LHCN-M2 (cell line): Measurements from ENCODE around the gene CCR6. TPM values are rescaled to one million over a fixed set of nuclear protein-coding genes. Genes with fewer than 3 reads are reported as not detected.
"Not testable (repeated sequence)": the region's sequence is repeated elsewhere in the genome, so short reads cannot be mapped to it uniquely, and the experiment has no call there.

Experiments
- DNase-seq: peaks from one replicate; pipeline ENCODE4 v3.0.0-alpha.2; 2012; ENCODE audit warnings: low read depth
- polyA plus RNA-seq: library from polyadenylated mRNA; unstranded; fragments of >200 nt; gene quantifications from one replicate; pipeline ENCODE4 v1.2.1, GENCODE V29; 2012; ENCODE audit warnings: missing spikeins
- total RNA-seq: library from RNA; depleted of rRNA; stranded (reverse); fragments of >200 nt; gene quantifications from 2 replicates; pipeline ENCODE4 v1.2.3, GENCODE V29; 2014; rRNA removed

The CCR6 gene
- not detected in 2 replicates for total RNA-seq
- polyA plus RNA-seq = not detected

DNA sequence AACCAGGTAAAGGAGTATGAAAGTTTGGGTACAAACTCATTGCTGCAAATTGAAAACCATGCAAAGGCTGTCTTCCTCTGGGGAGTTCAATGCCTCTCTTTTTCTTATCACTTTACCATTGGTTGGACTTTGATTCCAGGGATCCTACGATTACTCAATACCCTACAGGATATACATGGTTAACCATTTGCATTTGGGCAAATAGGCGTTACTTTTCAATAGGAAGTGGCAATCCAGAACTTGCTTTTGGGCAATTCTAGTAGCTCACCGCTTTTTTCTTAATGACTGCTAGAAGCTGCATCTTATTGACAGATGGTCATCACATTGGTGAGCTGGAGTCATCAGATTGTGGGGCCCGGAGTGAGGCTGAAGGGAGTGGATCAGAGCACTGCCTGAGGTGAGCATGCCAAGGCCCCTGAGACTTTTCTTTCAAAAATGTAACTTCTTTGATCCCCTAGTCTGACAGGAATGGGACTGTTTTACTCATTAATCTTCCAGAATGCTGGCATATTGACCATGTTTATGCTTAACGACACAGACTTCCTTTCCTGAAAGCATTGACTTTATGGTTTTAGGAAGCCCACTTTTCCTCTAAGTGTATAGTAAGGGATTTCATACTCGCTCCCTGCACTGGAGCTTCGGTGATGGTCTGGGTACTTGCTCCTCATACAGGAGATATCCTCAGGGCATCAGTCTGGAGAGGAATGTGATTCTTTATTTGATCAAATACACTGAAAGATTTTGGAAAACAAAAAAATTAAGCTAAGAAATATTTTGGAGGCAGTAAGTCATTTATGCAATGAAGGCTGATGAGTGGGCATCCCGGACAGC, at the start of gene CCR6:
Gene CCR6 (plus strand): TSS at position 270 of the 831 bp plus-strand sequence. CDS start 13,039 bp downstream, outside the sequence.
- no peak for DNase-seq

DNA sequence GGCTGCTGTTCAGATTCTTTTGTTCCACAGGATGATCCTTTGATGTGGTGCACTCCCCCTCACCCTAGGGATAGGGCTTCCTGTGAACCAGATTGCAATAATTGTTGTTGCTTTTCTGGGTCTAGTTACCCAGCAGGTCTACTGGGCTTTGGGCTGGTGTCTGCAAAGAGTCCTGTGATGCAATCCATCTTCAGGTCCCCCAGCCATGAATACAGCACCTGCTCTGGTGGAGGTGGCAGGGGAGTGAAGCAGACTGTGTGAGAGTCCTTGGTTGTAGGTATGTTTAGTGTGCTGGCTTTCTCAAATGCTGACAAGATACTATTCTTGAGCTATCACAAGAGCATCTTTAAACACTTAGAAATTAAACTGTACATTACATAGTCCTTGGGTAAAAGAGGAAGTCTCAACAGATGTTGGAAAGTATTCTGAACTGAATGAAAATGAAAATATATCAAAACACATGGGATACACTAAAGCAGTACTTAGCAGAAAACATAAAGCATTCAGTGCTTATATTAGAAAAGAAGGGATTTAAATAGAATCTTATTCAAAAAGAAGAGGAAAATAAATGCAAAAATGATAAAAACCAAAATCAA, 49.1 kb upstream of the CCR6 start:
- no peak for DNase-seq

- DNase-seq = peak; percentile 61
These were observed 45.5 kb upstream of the CCR6 start for GRCh38 chr6:167077241-167077932.

- DNase-seq = no peak
These were observed 44.2 kb upstream of the CCR6 start for GRCh38 chr6:167078745-167079144.

- DNase-seq = no peak
These were observed 43.0 kb upstream of the CCR6 start for GRCh38 chr6:167079853-167080297.

GRCh38 chr6:167087857-167088354, 35.0 kb upstream of the CCR6 start:
- DNase-seq = no peak

- DNase-seq = not testable (repeated sequence)
These were observed 34.2 kb upstream of the CCR6 start for GRCh38 chr6:167088741-167089140.

GRCh38 chr6:167089243-167090142, 33.4 kb upstream of the CCR6 start:
- no peak for DNase-seq

DNA sequence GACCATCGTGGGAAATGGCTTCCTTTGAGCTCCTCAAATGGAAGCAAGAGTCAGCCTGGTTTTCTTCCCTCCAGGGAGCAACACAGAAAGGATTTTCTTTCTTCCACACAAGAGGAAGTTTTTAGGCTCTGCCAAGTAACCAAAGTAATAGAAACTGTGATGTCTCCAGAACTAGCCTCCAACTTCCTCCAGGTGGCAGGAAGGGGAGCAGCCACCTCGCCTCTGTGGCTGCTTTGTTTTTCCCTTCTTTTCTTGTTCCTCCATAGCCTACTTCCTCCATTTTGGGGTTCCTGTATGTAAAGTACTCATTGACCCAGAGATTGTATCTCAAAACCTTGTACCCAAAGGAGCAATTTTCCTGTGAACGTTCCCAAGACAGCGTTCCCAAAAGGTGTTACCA, 32.7 kb upstream of the CCR6 start:
- DNase-seq = no peak

- DNase-seq = no peak
These were observed 31.7 kb upstream of the CCR6 start for GRCh38 chr6:167091026-167091804.

DNA sequence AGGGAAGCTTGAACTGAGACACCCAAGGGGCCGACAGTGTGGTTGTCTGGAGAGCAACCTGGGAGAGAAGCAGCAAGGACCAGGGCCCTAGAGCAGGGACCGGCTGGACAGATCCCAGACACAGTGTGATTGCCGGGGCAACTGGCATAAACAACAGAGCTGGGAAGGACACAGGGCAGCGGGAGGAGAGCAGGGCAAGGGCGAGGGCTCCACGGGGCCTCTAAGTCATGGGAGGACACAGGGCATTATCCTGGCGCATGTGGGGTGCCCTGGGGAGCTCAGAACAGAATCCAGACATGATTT, 31.1 kb upstream of the CCR6 start:
- no peak for DNase-seq

DNA sequence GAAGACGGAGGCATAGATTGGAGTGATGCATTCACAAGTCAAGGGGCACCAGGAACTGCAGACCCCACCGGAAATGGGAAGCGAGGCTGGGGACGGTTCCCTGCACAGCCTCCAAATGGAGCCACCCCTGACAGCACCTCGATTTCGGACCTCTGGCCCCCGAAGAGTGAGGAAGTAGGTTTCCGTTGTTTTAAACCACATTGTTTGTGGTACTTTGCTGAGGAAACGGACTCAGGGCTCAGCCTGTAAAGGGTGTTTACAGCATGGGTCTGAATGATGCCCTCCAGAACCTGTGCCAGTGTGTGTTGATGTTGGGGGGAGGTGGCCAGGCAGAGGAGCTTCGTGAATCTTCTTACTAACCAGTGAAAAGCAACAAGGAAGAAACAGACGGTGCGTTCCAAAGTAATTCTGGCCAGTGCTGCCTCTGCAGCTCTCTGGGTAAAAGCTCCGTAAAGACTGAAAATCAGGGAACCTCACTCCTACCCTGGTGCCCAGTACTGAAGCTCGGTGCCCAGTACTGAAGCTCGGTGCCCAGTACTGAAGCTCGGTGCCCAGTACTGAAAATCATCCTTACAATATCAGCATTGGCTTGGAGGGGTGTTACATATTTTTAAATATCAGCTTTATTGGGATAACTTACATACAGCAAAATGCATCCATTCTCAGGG, 30.1 kb upstream of the CCR6 start:
- no peak for DNase-seq

DNA sequence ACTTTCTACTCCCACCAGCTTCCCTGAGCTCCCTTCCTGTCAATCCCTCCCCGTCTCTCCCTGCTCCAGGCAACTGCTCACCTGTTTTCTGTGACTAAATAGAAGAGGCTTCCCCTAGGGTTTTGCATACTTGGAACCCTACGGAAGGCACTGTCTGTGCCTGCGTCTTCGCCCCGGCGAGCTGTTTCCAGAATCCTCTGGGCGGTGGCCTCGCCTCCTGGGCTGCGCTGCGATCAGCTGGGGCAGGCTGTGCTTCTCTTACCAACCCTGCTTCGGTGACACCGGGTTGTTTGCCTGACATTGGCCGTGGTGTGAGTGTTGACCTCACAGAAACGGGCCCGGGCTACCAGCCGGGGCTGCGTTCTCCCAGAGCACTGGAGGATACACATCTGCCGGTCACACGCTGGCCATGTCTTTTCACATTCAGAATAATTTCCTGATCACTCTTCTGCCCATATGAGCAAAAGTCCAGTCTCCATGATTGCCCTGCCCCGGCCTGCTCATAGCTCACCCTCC, 29.4 kb upstream of the CCR6 start:
- DNase-seq = no peak

GRCh38 chr6:167093922-167094432, 28.9 kb upstream of the CCR6 start:
- no peak for DNase-seq

- DNase-seq = no peak
These were observed 28.5 kb upstream of the CCR6 start for GRCh38 chr6:167094436-167094819.

DNA sequence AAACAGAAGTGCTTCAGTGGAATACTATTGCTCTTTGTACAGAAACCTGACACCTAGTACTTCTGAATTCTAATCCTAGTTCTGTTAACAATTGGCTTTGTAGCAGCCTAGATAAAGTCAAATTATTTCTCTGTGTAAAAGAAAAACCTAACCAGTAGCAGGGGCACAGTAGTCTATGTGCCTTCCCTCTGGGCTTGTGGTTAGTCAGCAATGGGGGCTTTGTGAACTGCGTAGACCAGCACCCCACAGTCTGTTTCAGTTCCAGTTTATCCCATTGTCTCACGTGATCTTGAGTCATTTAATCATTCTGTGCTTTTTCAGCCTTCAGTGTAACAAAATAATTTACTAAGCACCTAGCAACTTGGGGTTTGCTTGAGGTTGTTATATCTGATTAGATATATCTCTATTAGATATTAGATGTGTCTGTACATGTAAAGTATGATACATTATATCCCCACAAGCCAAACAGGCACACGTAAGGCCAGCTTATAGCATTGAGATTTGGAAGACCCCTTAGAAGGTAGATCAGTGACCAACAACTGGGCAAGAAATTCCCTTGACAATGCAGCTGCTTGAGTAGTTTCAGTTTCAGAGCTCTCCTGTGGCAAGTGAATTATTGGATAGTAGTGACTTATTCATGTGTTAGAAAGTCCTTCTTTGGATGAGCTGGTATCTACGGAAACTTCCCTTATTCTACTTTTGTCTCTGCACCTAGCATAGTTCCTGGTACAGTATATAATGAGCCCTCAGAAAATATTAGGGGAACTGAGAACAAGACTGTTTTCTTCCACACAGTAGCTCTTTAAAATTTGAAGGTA, 27.9 kb upstream of the CCR6 start:
- DNase-seq = no peak

- no peak for DNase-seq
These were observed 27.0 kb upstream of the CCR6 start for GRCh38 chr6:167095888-167096287.

GRCh38 chr6:167096991-167097390, 25.9 kb upstream of the CCR6 start:
- no peak for DNase-seq

GRCh38 chr6:167097770-167098169, 25.1 kb upstream of the CCR6 start:
- DNase-seq = no peak
